Uterus (tissue), 4 donors: ENCODE data around the gene CHERP. TPM values are rescaled to one million over a fixed set of nuclear protein-coding genes. Genes with fewer than 3 reads are reported as not detected.

Experiments used
- DNase-seq, 2 donors: peaks; one replicate each; pipeline ENCODE4 v3.0.0-alpha.2; 2019 to 2020
- H3K27ac ChIP-seq, 2 donors: fragments of 200-600 bp; sonication (generic); 1 replicate in 1 of 2; 2 replicates in 1 of 2; pipeline ENCODE4 v1.5.1; 2016 to 2018
- H3K27me3 ChIP-seq, 2 donors: fragments of 200-600 bp; sonication (generic); one replicate each; pipeline ENCODE4 v1.5.1; 2018 to 2019; ENCODE audit warnings: control low read depth in 1 of 2
- H3K36me3 ChIP-seq, 2 donors: fragments of 200-600 bp; sonication (generic); one replicate each; pipeline ENCODE4 v1.5.1; 2019; ENCODE audit warnings: control low read depth in 1 of 2
- H3K4me1 ChIP-seq, 2 donors: fragments of 200-600 bp; sonication (generic); one replicate each; pipeline ENCODE4 v1.5.1; 2018 to 2019; ENCODE audit warnings: control low read depth in 1 of 2
- H3K4me3 ChIP-seq, 2 donors: fragments of 200-600 bp; sonication (generic); 1 replicate in 1 of 2; 2 replicates in 1 of 2; pipeline ENCODE4 v1.5.1; 2018 to 2019; ENCODE audit warnings: mild to moderate bottlenecking in 1 of 2
- H3K9me3 ChIP-seq, 2 donors: fragments of 200-600 bp; sonication (generic); one replicate each; pipeline ENCODE4 v1.5.1; 2019; ENCODE audit warnings: control low read depth in 1 of 2
- CTCF ChIP-seq, 4 experiments: fragments of 200-600 bp in 2 of 4; fragments of 450-650 bp in 2 of 4; sonication (generic) in 2 of 4; IDR thresholded peaks; one replicate each; pipeline ENCODE4 v1.5.1; 2016 to 2019; ENCODE audit warnings: antibody characterized with exemption in 4 of 4, mild to moderate bottlenecking in 2 of 4, moderate library complexity in 1 of 4
- POLR2A ChIP-seq, 2 donors: fragments of 450-650 bp; IDR thresholded peaks; one replicate each; pipeline ENCODE4 v1.6.1; 2016; ENCODE audit warnings: antibody characterized with exemption in 2 of 2, mild to moderate bottlenecking in 1 of 2, moderate library complexity in 1 of 2
- intact Hi-C: fragments of 100-400 bp; cut with DNase I; formaldehyde crosslinking; loops from one replicate; pipeline ENCODE4 v1.15.1; 2023; ENCODE audit warnings: low total_unique reads
- total RNA-seq, 4 donors: library from RNA; depleted of rRNA in 3 of 4; stranded (reverse); fragments of >200 nt in 3 of 4; gene quantifications; one replicate each; pipeline versions ENCODE4 v1.1.0 to v1.2.4, GENCODE V29; 2014 to 2023
- donor health status: DM: yes; HTN: yes; CAD: no.

CHERP gene
- total RNA-seq, 4 donors from 2014 or later: 1.8 to 47.9 (median 7.8) TPM

DNA sequence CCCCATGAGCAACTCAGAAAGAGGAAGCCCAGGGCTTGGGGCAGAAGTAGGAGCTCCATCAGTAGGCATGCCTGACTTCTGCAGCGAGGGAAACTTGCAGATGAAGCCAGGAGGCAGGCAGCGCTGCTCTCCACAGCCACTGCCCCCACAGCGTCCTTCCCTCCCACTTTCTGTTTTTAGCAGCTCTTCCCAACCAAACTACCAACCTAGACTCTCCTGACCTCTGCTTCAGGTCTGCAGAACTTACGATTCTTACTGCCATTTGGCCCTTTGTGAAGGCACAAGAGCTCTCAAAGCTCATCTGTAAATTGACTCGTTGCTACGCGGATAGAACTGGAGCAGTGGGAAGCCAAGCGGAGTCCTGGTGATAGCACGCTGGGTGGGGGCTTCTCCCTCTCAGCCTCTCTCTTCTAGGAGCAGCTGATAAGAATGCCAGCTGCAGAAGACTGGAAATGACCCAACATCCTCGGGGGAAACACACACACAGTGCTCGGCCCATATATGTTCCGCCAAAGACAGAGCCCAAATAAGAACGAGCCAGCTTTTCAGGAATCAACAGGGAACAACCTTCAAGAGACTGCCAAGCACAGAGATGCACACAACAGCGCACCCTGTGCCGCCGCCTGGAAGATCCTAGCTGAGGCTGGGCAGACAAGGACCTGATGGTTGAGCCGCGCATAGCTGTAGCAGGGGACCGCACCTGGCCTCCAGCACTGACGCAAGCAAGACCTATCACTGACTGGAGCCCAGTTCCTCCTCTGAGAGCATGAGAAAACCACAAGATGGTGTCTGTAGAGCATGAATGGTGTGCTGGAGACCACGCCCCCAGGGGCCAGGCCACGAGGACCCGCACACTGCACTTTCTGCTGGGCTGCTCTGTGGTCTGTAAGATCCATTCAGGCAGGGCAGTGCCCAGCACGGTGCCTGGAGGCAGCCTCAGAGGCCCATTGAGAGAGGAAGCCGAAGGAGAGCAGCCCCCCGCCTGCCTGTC is 45.9 kb upstream of the CHERP start:
- Histone ChIP-seq H3K27me3 (no peaks in the 10 kb centered on the region), H3K36me3 (no peaks in the 10 kb centered on the region), H3K9me3 (no peaks in the 10 kb centered on the region), H3K4me3 (peak overlapping the region; percentile 18 to 29), H3K27ac (peak overlapping the region; percentile 59 to 74), H3K4me1 (peaks cover 24 to 32% of the 10 kb centered on the region in 2 donors)
- intact Hi-C loops: no loop called here
- no peak for TF ChIP-seq CTCF (IDR thresholded peaks at IDR 0.05)
- TF ChIP-seq POLR2A (IDR thresholded peaks at IDR 0.05): no peak
- DNase-seq: peak in 1 of 2 donors; percentile 33

GRCh38 chr19:16586991-16587832 is 45.0 kb upstream of the CHERP start:
- peaks cover 24 to 35% of the 10 kb centered on the region in 2 donors for H3K4me1 ChIP-seq
- DNase-seq: no peak
- H3K36me3 ChIP-seq: no peaks in the 10 kb centered on the region
- H3K27me3 ChIP-seq: no peaks in the 10 kb centered on the region
- peak overlapping the region; percentile 59 to 74 for H3K27ac ChIP-seq
- no peak overlapping the region for H3K4me3 ChIP-seq
- intact Hi-C loops: no loop called here
- TF ChIP-seq POLR2A (IDR thresholded peaks at IDR 0.05): no peak
- TF ChIP-seq CTCF (IDR thresholded peaks at IDR 0.05): no peak
- H3K9me3 ChIP-seq: no peaks in the 10 kb centered on the region

DNA sequence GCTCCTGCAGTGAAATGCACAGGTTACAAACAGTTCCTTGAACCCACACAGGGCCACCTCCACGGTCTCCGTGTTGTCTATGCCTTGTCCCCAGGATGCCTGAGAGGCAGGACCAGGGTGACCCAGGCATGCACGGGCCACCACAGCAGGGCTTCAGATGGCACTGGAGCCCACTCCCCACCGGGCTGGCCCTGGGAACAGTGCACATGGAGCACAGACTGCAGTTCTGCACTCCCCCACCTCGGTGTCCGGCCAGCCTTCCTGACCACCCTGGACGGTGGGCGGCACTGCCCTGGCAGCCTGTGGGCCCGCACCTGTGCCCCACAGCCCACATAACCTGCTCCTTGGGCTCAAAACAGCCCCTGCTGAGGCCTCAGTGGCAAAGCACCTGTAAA is 44.2 kb upstream of the CHERP start:
- no peaks in the 10 kb centered on the region for H3K27me3 ChIP-seq
- H3K4me1 ChIP-seq: peaks cover 24 to 35% of the 10 kb centered on the region in 2 donors
- no peaks in the 10 kb centered on the region for H3K36me3 ChIP-seq
- DNase-seq: no peak
- intact Hi-C loops: no loop called here
- no peak overlapping the region for H3K27ac ChIP-seq
- H3K4me3 ChIP-seq: no peak overlapping the region
- H3K9me3 ChIP-seq: no peaks in the 10 kb centered on the region
- no peak for TF ChIP-seq CTCF (IDR thresholded peaks at IDR 0.05)
- no peak for TF ChIP-seq POLR2A (IDR thresholded peaks at IDR 0.05)

GRCh38 chr19:16585808-16586476 is 43.7 kb upstream of the CHERP start:
- peaks cover 24 to 35% of the 10 kb centered on the region in 2 donors for H3K4me1 ChIP-seq

More at GRCh38 chr19:16585808-16586476, 43.7 kb upstream of the CHERP start:
- DNase-seq: no peak
- H3K27me3 ChIP-seq: no peaks in the 10 kb centered on the region
- no peak overlapping the region for H3K4me3 ChIP-seq
- no peaks in the 10 kb centered on the region for H3K9me3 ChIP-seq
- TF ChIP-seq CTCF (IDR thresholded peaks at IDR 0.05) (no peak), POLR2A (IDR thresholded peaks at IDR 0.05) (no peak)
- H3K27ac ChIP-seq: no peak overlapping the region
- H3K36me3 ChIP-seq: no peaks in the 10 kb centered on the region
- intact Hi-C loops: no loop called here
